BJ (cell line): ENCODE data around the gene GPANK1. TPM values are rescaled to one million over a fixed set of nuclear protein-coding genes. Genes with fewer than 3 reads are reported as not detected.

ENCODE experiments used
- CTCF ChIA-PET: fragments of 350-600 bp; formaldehyde crosslinking; extraction: SDS; loops from one replicate; lab custom pipeline; 2021; ENCODE audit warnings: antibody characterized with exemption, inconsistent platforms; lab: Yijun Ruan, JAX
- POLR2A ChIA-PET: fragments of 300-600 bp; sonication (Branson Sonifier 250); formaldehyde crosslinking; extraction: SDS; loops from one replicate; lab custom pipeline; 2021; ENCODE audit warnings: antibody characterized with exemption; lab: Charles Lee
- DNase-seq: peaks from one replicate; pipeline ENCODE4 v3.0.0-alpha.2; 2011; ENCODE audit warnings: low read depth
- H3K27me3 ChIP-seq: 2 replicates; pipeline ENCODE4 v1.6.0; 2011; ENCODE audit warnings: low read length; ENCODE audit not compliant: control insufficient read depth, insufficient read depth
- H3K36me3 ChIP-seq: 2 replicates; pipeline ENCODE4 v1.5.1; 2011; ENCODE audit warnings: low read length; ENCODE audit not compliant: control insufficient read depth, insufficient read depth
- H3K4me3 ChIP-seq: 2 replicates; pipeline ENCODE4 v1.5.1; 2011; ENCODE audit warnings: low read depth, mild to moderate bottlenecking, control low read depth, low read length
- CTCF ChIP-seq: IDR thresholded peaks from 2 replicates; pipeline ENCODE4 v1.5.1; 2011; ENCODE audit warnings: low read depth, mild to moderate bottlenecking, control low read depth, inconsistent platforms, low read length, moderate library complexity; ENCODE audit not compliant: insufficient read depth
- polyA plus RNA-seq: library from polyadenylated mRNA; depleted of rRNA; stranded (reverse); fragments of >200 nt; gene quantifications from 2 replicates; pipeline ENCODE4 v1.2.3, GENCODE V29; 2011

The GPANK1 gene
- polyA plus RNA-seq, 1 experiment: 15.0 TPM

DNA sequence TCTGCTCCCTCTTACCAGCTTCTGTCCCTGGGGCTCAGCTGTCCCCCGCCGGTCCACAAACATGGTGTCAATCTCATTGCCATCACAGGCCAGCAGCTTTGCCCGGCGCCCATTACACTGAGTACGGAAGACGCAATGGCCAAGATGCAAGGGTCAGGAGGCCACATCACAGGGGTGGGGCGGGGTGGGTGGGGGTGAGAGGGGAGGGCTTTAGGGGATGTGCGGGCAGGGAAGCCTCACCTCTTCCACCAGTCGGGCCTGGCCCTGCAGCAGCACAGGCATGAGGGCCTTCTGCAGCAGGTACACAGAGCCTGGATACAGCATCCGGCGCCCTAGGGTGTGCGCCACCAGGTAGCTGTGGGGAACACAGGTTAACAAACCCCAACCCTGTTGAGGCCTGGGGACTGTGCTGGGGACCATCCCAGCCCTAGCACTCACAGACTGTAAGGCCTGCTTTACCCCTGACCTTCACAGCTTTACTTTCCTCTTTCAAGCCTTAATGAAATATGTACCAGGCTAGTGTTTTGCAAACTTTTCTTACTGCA, 26.8 kb upstream of the GPANK1 start:
- ChIA-PET POLR2A (no interaction called here), CTCF (interaction anchor here (1.6 to 2.1 kb wide), 2 partner anchors 10 to 38 kb away, joined by 6 to 12 read pairs; partner anchors contain the start of genes DDAH2 and LY6G5C)
- Histone ChIP-seq H3K36me3 (peaks cover 45% of the 10 kb centered on the region), H3K27me3 (no peaks in the 10 kb centered on the region), H3K4me3 (no peak overlapping the region)
- no peak for DNase-seq
- TF ChIP-seq CTCF: no peak

GRCh38 chr6:31691078-31691463, 26.3 kb upstream of the GPANK1 start:
- no peak overlapping the region for H3K4me3 ChIP-seq
- peaks cover 46% of the 10 kb centered on the region for H3K36me3 ChIP-seq
- ChIA-PET POLR2A (no interaction called here), CTCF (interaction anchor here (1.6 to 2.2 kb wide), 3 partner anchors 10 to 79 kb away, joined by 6 to 12 read pairs (median 8); partner anchors contain the start of genes DDAH2 and LY6G5C)
- no peak for TF ChIP-seq CTCF
- no peaks in the 10 kb centered on the region for H3K27me3 ChIP-seq
- DNase-seq: no peak

- H3K27me3 ChIP-seq: no peaks in the 10 kb centered on the region
- ChIA-PET POLR2A (no interaction called here), CTCF (interaction anchor here (0.9 to 2.2 kb wide), 5 partner anchors 9 to 79 kb away, joined by 3 to 12 read pairs (median 6); partner anchors contain the start of genes ABHD16A, DDAH2 and LY6G5C)
- peaks cover 49% of the 10 kb centered on the region for H3K36me3 ChIP-seq
- H3K4me3 ChIP-seq: no peak overlapping the region
- no peak for DNase-seq
- no peak for TF ChIP-seq CTCF
Measured at GRCh38 chr6:31690231-31691077, 25.7 kb upstream of the GPANK1 start.

GRCh38 chr6:31689249-31690110, 24.7 kb upstream of the GPANK1 start:
- peaks cover 46% of the 10 kb centered on the region for H3K36me3 ChIP-seq
- POLR2A ChIA-PET: no interaction called here

More at GRCh38 chr6:31689249-31690110, 24.7 kb upstream of the GPANK1 start:
- CTCF ChIA-PET: interaction anchor here (0.9 to 2.2 kb wide), 4 partner anchors 13 to 80 kb away, joined by 3 to 8 read pairs (median 5); partner anchors contain the start of genes ABHD16A and DDAH2
- Histone ChIP-seq H3K27me3 (no peaks in the 10 kb centered on the region), H3K4me3 (no peak overlapping the region)
- TF ChIP-seq CTCF: peak; percentile 50
- no peak for DNase-seq
